ENCODE measurements around the gene BMP6. TPM values are rescaled to one million over a fixed set of nuclear protein-coding genes. Genes with fewer than 3 reads are reported as not detected.

BMP6 gene
- total RNA-seq, 2 experiments from 2014 or later, result 0.38 to 1.1 TPM

DNA sequence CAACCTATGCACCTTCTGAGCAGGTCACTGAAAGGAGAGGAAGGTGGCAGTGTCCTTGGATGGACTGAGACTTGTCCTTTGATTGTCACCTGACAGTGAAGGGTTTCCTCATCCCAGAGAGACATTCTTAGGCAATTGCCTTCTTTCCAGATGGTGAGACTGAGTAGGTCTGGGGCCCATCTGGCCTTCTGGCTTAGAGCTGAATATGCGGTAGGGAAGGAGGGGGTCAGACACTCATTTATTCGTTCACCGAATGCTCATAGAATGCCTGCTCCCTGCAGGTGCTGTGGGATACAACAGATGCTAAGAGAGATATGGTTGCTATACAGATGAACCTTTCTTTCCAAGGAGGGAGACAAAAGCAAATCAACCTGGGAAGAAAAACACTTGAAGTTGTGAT is 76.8 kb downstream of the BMP6 start:
- no peak overlapping the region for H3K4me3 ChIP-seq (ENCODE audit: low read depth, low read length, poor library complexity, severe bottlenecking)
- no peaks in the 10 kb centered on the region for H3K36me3 ChIP-seq (ENCODE audit: insufficient read depth, low read length)
- no peaks in the 10 kb centered on the region for H3K9me2 ChIP-seq (ENCODE audit: insufficient read depth, low read length)
- H3K79me2 ChIP-seq (ENCODE audit: insufficient read depth, low read depth, low read length), result no peaks in the 10 kb centered on the region
- intact Hi-C loops (cut with micrococcal nuclease; ENCODE audit: unreplicated experiment), result no loop called here
- DNase-seq (ENCODE audit: low spot score), result no peak
- no peak overlapping the region for H3K27ac ChIP-seq (ENCODE audit: low read depth, low read length, poor library complexity, severe bottlenecking)
- H3K4me2 ChIP-seq (ENCODE audit: low read length), result no peak overlapping the region
- no TSS peak for BruUV-seq (replicated peaks)
- no peak overlapping the region for H2AFZ ChIP-seq (ENCODE audit: low read length)
- ChIA-PET CTCF (ENCODE audit: unreplicated experiment) (no interaction called here), POLR2A (interaction anchor here (0.9 kb wide), 1 partner anchor 43 kb away, joined by 3 read pairs; no protein-coding TSS in a partner anchor)
- no peaks in the 10 kb centered on the region for H3K9me3 ChIP-seq (ENCODE audit: low read length)
- H3K4me1 ChIP-seq (ENCODE audit: insufficient read depth, low read length, poor library complexity, severe bottlenecking), result no peaks in the 10 kb centered on the region
- TF ChIP-seq, protein P1, sequence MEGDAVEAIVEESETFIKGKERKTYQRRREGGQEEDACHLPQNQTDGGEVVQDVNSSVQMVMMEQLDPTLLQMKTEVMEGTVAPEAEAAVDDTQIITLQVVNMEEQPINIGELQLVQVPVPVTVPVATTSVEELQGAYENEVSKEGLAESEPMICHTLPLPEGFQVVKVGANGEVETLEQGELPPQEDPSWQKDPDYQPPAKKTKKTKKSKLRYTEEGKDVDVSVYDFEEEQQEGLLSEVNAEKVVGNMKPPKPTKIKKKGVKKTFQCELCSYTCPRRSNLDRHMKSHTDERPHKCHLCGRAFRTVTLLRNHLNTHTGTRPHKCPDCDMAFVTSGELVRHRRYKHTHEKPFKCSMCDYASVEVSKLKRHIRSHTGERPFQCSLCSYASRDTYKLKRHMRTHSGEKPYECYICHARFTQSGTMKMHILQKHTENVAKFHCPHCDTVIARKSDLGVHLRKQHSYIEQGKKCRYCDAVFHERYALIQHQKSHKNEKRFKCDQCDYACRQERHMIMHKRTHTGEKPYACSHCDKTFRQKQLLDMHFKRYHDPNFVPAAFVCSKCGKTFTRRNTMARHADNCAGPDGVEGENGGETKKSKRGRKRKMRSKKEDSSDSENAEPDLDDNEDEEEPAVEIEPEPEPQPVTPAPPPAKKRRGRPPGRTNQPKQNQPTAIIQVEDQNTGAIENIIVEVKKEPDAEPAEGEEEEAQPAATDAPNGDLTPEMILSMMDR (conservative IDR thresholded peaks at IDR 0.05; ENCODE audit: low read length), result no peak
- TF ChIP-seq EZH2phosphoT487 (IDR thresholded peaks at IDR 0.05; ENCODE audit: borderline replicate concordance, low read depth, low read length), result no peak
- H4K20me1 ChIP-seq (ENCODE audit: insufficient read depth, low read length), result no peaks in the 10 kb centered on the region

DNA sequence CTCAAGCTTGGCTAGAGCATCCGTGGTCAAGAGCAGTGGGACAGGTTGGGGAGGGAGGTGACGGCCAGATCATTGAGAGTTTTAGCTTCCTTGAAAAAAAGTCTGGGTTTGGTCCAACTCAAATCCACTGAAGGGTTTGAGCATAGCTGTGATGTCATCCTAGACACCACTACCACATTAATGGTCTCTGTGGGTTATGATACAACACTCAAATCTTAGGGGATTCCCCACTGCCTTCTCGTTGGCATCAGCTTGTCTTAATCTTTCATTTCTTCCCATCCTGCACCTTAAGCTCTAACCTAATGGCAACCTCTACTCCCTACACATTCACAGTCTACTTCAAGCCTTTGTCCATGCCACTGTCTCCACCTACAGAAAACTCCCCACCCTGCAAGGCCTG is 77.3 kb downstream of the BMP6 start:
- intact Hi-C loops (cut with micrococcal nuclease; ENCODE audit: unreplicated experiment), result no loop called here
- no peak for DNase-seq (ENCODE audit: low spot score)
- POLR2A ChIA-PET, result interaction anchor here (0.6 to 0.9 kb wide), 2 partner anchors 39 to 42 kb away, joined by 3 read pairs; no protein-coding TSS in a partner anchor

More for the DNA sequence above, 77.3 kb downstream of the BMP6 start:
- Histone ChIP-seq H3K9me3 (ENCODE audit: low read length) (no peaks in the 10 kb centered on the region), H3K36me3 (ENCODE audit: insufficient read depth, low read length) (no peaks in the 10 kb centered on the region), H3K4me1 (ENCODE audit: insufficient read depth, low read length, poor library complexity, severe bottlenecking) (no peaks in the 10 kb centered on the region), H3K4me2 (ENCODE audit: low read length) (no peak overlapping the region), H3K27ac (ENCODE audit: low read depth, low read length, poor library complexity, severe bottlenecking) (no peak overlapping the region), H3K4me3 (ENCODE audit: low read depth, low read length, poor library complexity, severe bottlenecking) (no peak overlapping the region), H4K20me1 (ENCODE audit: insufficient read depth, low read length) (no peaks in the 10 kb centered on the region), H2AFZ (ENCODE audit: low read length) (no peak overlapping the region), H3K9me2 (ENCODE audit: insufficient read depth, low read length) (no peaks in the 10 kb centered on the region), H3K79me2 (ENCODE audit: insufficient read depth, low read depth, low read length) (no peaks in the 10 kb centered on the region)
- no peak for TF ChIP-seq EZH2phosphoT487 (IDR thresholded peaks at IDR 0.05; ENCODE audit: borderline replicate concordance, low read depth, low read length)
- TF ChIP-seq, protein P1 (conservative IDR thresholded peaks at IDR 0.05; ENCODE audit: low read length), result no peak
- CTCF ChIA-PET (ENCODE audit: unreplicated experiment), result interaction anchor here (0.6 kb wide), 1 partner anchor 203 kb away, joined by 3 read pairs; no protein-coding TSS in a partner anchor
- no TSS peak for BruUV-seq (replicated peaks)

Measured in OCI-LY7 (cell line).